ENCODE results near the gene RO60. TPM values are rescaled to one million over a fixed set of nuclear protein-coding genes. Genes with fewer than 3 reads are reported as not detected.

Gene RO60
- total RNA-seq, 1 experiment from 2014 or later = 69.5 TPM

- H3K27me3 ChIP-seq (ENCODE audit: insufficient read depth, low read length) = no peaks in the 10 kb centered on the region
- RAD21 ChIA-PET (ENCODE audit: low non-redundant PET in 1 of 2, low total read pairs in 2 of 2, uncharacterized antibody in 2 of 2, unreplicated experiment in 2 of 2) = interaction anchor here in 1 of 2 experiments (0.7 kb wide), 1 partner anchor 46 kb away, joined by 3 read pairs; no protein-coding TSS in a partner anchor
- no peaks in the 10 kb centered on the region for H4K20me1 ChIP-seq (ENCODE audit: insufficient read depth)
- H3K9ac ChIP-seq (ENCODE audit: low read length) = peak overlapping the region; percentile 72
- no peaks in the 10 kb centered on the region for H3K9me3 ChIP-seq (ENCODE audit: control insufficient read depth in 1 of 2, insufficient read depth in 1 of 2, low read depth in 1 of 2, low read length in 2 of 2)
- TF ChIP-seq REST (IDR thresholded peaks at IDR 0.05; ENCODE audit: low read depth) (no peak), EGR1 (IDR thresholded peaks at IDR 0.05; ENCODE audit: low read depth) (no peak), YY1 (IDR thresholded peaks at IDR 0.05; ENCODE audit: extremely low read depth, insufficient replicate concordance, low read depth, low read length) (no peak), ZFX (IDR thresholded peaks at IDR 0.05) (no peak), POLR2A (IDR thresholded peaks at IDR 0.05; ENCODE audit: borderline replicate concordance, extremely low read depth, insufficient read depth, insufficient read length) (no peak), CTCF (IDR thresholded peaks at IDR 0.05 in 2 of 3, conservative IDR thresholded peaks at IDR 0.05 in 1 of 3; ENCODE audit: borderline replicate concordance in 1 of 3, insufficient read depth in 1 of 3, low read depth in 2 of 3, low read length in 2 of 3) (no peak)
- peak overlapping the region; percentile 79 for H3K27ac ChIP-seq (ENCODE audit: low read depth, low read length)
- no peak for ATAC-seq
- H3K4me2 ChIP-seq (ENCODE audit: low read length) = peak overlapping the region; percentile 74
- H3K4me3 ChIP-seq (replicated peaks in 1 of 2; ENCODE audit: low read depth in 1 of 2, low read length in 2 of 2) = peak overlapping the region; percentile 58 to 74
- peaks cover 30% of the 10 kb centered on the region for H3K79me2 ChIP-seq (ENCODE audit: insufficient read depth, low read length)
- peaks cover 12 to 20% of the 10 kb centered on the region in 2 experiments; a peak in 3 of 4 replicates for H3K4me1 ChIP-seq (ENCODE audit: control insufficient read depth in 1 of 2, insufficient read depth in 2 of 2, low read length in 2 of 2)
- H2AFZ ChIP-seq (ENCODE audit: low read depth, low read length, poor library complexity, severe bottlenecking) = no peak overlapping the region
- POLR2A ChIA-PET = interaction anchor here (1.2 to 2.4 kb wide), 5 partner anchors 10 to 45 kb away, joined by 5 to 16 read pairs (median 6); partner anchors contain the start of genes CDC73, RO60 and UCHL5
- DNase-seq (ENCODE audit: low read depth, low spot score) = no peak
- BruUV-seq (replicated peaks) = no TSS peak
- intact Hi-C loops (cut with micrococcal nuclease) = no loop called here
- H3K36me3 ChIP-seq (ENCODE audit: control insufficient read depth in 1 of 2, insufficient read depth in 2 of 2, low read length in 2 of 2) = peaks cover 3 to 6% of the 10 kb centered on the region in 2 experiments; a peak in 1 of 4 replicates
- CTCF ChIA-PET = interaction anchor here (1.3 to 2.2 kb wide), 3 partner anchors 14 to 84 kb away, joined by 3 to 10 read pairs (median 5); partner anchors contain the start of gene CDC73
- H3K9me2 ChIP-seq (ENCODE audit: insufficient read depth) = no peaks in the 10 kb centered on the region
Measured at GRCh38 chr1:193103759-193104501, 44.5 kb downstream of the RO60 start.

Measured in HCT116 (cell line).